Amygdala (tissue), 56 donors: ENCODE results near the gene MXRA7.
"Not testable (repeated sequence)": the region's sequence is repeated elsewhere in the genome, so short reads cannot be mapped to it uniquely, and the experiment has no call there.

Experiments
- DNase-seq, 56 donors: peaks; one replicate each; lab custom pipeline; 2025; lab: John Stamatoyannopoulos, UW

MXRA7 gene

DNA sequence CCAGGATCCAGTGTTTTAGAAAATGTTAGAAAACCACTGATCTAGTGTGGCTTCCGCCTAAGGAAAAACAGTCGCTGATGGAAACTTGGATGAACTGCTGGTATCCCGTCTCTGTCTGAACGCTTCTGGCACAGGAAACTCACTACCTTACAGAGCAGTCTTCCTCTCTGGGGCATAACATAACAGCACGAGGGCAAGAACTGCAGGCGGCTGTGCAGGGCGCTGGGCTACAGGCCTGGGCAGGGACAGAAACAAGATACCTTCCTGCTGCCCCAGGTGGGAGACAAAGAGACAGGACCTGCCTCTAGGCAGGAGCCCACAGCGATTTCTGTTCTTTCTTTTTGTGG is 10.5 kb downstream of the MXRA7 start:
- DNase-seq, result no peak

DNA sequence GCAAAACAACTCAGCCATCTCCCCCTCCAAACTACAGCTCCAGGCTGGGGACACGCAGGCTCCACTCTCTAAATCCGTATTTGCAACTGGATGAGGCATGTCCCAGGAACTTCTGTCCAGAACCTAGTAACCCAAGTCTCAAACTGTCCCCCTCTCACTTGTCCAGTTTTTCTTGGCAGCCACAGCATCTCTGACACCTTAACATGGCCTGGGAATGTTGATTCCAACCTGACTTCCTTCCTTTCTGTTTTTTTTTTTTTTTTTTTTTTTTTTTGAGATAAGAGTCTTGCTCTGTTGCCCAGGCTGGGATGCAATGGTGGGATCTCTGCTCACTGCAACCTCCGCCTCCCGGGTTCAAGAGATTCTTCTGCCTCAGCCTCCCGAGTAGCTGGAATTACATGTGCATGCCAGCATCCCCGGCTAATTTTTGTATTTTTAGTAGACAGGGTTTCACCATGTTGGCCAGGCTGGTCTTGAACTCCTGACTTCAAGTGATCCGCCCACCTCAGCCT is 12.2 kb downstream of the MXRA7 start:
- DNase-seq, result not testable (repeated sequence)

- peak in 1 of 56 donors; percentile 31 for DNase-seq
Measured at GRCh38 chr17:76697702-76698465, 12.9 kb downstream of the MXRA7 start.

GRCh38 chr17:76696763-76697701 is 13.7 kb downstream of the MXRA7 start:
- no peak for DNase-seq

DNA sequence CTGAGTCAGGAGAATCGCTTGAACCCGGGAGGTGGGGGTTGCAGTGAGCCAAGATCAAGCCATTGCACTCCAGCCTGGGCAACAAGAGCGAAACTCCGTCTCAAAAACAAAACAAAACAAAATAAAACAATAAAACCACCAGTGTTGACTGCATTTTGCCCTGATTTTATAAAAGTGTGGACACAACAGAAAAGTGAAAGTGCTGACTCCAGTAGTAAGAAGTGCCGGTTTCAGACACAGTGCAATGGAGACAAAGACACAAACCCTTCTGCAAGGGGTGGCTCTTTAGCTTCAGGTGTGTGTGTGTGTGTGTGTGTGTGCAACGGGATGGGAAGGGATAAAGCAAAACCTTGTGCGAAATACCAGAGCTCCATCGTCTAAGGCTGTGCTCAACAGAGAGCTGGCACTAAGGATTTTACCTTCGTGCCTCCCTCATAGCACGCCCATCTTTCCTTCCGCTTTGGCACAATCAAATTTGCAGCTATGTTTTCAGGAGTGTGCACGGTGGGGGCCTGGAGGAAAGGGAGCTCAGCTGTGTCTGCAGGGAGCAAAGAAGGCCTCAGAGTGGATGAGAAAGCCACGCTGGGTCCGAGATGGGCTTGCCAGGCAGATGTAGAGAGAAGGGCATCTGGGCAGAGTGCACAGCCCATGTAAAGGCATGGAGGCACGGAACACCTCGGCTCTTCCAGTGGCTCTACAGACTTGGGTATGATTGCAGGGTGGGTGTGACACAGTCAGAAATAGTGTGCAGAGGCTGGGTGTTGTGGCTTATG is 15.5 kb downstream of the MXRA7 start:
- no peak for DNase-seq

- DNase-seq, result no peak
Measured at GRCh38 chr17:76691379-76692191, 19.2 kb downstream of the MXRA7 start.

DNA sequence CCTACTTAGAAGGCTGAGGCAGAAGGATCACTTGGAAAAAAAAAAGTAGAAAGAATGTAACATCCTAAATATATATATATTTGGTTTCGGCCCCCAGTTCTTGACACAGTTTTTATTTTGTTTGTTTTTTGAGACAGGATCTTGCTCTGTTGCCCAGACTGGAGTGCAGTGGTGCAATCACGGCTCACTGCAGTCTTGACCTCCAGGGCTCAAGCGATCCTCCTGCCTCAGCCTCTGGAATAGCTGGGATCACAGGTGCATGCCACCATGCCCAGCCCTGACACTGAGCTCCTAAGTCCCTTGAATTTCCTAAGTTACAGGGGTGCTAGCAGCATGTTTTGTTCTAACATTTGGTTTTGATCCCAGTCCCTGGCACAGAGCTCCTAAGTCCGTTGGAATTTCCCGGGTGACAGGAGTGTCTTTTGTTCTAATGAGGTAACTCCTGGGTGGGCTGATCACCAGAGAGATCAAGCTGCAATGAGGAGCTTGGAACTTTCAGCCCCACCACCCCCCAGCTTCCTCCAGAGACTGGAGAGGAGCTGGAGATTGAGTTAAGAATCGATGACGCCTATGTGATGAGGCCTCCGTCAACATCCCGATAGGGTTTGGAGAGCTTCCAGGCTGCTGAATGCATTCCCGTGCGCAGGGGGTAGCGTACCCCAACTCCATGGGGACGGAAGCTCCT is 20.0 kb downstream of the MXRA7 start:
- DNase-seq, result no peak

- DNase-seq, result no peak
Measured at GRCh38 chr17:76689859-76690258, 20.9 kb downstream of the MXRA7 start.

GRCh38 chr17:76688165-76688622 is 22.6 kb downstream of the MXRA7 start:
- DNase-seq, result no peak

- peak in 13 of 56 donors; percentile 11 to 68 (median 31) for DNase-seq
Measured at GRCh38 chr17:76687298-76688164, 23.2 kb downstream of the MXRA7 start.

GRCh38 chr17:76686538-76687297 is 24.0 kb downstream of the MXRA7 start:
- DNase-seq, result no peak

DNA sequence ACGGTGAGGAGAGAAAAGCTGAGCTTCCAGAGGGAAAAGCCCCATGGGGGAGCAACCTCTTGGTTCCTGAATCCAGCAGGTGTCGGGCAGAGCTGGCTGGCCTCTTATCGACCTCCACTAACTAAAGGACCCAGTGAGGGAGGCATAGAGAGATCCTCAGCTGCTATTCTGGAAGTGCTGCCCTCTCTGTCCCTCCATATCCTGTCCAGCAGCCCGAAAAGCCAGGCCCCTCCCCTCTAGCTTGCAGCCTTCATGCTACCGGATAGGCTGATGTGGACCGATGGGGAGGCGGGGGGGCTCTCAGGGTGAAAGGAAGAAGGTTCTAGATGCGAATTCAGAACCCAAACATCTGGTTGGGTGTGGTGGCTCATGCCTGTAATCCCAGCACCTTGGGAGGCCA is 24.9 kb downstream of the MXRA7 start:
- no peak for DNase-seq

- no peak for DNase-seq
Measured at GRCh38 chr17:76685366-76685765, 25.4 kb downstream of the MXRA7 start.

DNA sequence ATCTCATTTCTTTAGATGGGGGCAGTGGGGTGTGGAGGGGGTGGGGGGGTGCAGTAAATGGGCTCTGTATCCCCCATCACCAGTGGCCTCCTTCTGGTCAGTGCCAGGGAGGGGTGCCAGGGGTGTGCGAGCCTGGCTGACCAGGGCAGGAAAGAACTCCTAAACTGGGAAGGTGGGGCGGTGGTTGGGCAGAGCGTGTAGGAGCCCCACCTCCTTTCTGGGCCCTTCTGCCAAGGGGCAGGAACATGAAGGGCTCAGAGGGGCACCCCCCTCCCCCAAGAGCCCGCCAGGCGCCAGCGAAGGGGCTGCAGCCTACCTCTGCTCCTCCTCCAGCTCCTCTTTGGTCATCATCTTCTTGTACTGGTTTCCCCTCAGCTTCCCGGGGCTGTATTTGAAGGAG is 26.0 kb downstream of the MXRA7 start:
- DNase-seq, result no peak

DNA sequence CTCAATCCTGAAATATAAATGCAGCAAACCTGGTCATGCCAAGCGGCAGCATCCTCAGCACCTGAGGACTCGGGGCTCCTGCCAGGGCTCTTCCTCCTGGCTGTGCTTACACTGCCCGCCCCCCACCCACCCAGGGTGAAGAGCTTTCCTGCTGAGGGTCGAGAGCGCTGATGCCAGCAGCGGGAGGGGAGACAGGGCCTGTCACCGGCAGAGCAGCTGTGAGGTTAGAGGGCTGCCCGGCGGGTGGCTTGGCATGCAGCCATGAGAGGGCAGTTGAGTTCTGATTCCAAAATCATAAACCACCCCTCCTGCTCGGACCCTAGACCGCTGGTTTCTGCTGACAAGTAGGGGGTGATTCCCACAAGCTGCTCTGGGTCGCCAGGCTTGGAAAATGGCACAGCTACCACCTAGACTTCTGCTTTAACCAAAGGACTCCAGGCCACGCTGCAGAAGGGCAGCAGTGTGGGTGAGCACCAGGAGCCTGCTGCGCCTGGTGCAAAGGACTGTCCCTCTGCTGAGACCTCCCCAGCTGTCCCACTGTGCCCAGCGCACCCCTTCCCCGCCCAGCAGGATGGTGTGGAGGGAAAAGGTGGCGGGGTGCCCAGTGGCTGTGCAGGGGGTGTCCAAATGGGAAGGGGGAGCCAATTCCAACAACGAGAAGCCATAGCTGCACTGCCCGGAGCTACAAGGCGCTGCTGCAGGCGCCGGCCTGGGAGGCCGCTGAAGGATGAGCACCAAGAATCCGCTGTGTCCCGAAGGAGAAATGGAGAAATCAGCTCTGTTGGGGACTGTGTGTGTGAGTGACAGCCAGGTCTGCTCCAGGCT is 26.6 kb downstream of the MXRA7 start:
- DNase-seq, result no peak

DNA sequence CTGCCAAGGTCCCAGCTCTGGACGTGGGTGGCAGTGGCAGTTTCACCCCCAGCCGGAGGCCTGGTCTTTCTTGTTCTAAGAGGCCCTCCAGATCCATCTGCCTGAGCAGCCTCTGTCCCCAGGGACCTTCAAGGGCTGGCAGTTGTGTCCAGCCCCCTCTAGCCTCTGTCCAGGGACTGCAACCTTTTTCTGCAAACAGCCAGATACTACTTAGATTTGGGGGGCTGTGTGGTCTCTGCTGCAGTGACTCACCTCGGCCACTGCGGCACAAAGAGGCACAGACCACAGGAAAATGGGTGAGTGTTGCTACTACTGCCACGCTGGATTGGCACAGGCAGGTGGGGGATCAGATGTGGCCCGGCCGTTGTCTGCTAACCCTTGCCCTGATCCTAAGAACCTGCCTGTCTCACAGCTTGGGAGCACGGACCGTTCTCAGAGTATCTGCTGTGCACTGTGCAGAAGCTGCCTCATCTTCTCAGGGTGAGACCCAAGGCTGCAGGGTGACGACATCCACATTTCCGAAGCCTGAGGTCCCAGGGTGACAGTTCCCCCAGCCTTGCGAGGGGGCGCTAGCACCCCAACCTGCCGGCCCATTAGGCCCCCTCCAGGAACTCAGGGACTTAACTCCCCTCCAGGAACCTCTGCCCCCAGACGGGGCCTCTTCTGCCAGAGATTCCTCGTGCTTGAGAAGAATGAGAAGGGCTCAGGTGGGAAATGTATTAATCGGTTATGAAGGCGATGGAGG is 27.6 kb downstream of the MXRA7 start:
- no peak for DNase-seq
